Measurements from ENCODE around the gene MRRF. TPM values are rescaled to one million over a fixed set of nuclear protein-coding genes. Genes with fewer than 3 reads are reported as not detected.

Gene MRRF
- total RNA-seq, result 41.2 and 45.4 TPM in 2 replicates

GRCh38 chr9:122264360-122265148 is at the start of gene MRRF, which contains the start of gene RBM18:
TSS of gene MRRF (plus strand) at chr9:122264882. CDS start at chr9:122270892, 6,010 bp downstream.
TSS of gene RBM18 (minus strand) at chr9:122264840. CDS start at chr9:122261492, 3,348 bp downstream.
- peak; percentile 67 for DNase-seq (ENCODE audit: low read depth)

- DNase-seq (ENCODE audit: low read depth), result no peak
These were observed 49.0 kb upstream of the MRRF start for GRCh38 chr9:122215663-122216062.

GRCh38 chr9:122216138-122216797 is 48.4 kb upstream of the MRRF start:
- no peak for DNase-seq (ENCODE audit: low read depth)

GRCh38 chr9:122216798-122217418 is 47.8 kb upstream of the MRRF start:
- DNase-seq (ENCODE audit: low read depth), result no peak

- no peak for DNase-seq (ENCODE audit: low read depth)
These were observed 47.0 kb upstream of the MRRF start for GRCh38 chr9:122217640-122218039.

GRCh38 chr9:122218071-122218934 is 46.4 kb upstream of the MRRF start:
- DNase-seq (ENCODE audit: low read depth), result no peak

- DNase-seq (ENCODE audit: low read depth), result no peak
These were observed 45.5 kb upstream of the MRRF start for GRCh38 chr9:122218935-122219855.

GRCh38 chr9:122219856-122220672 is 44.6 kb upstream of the MRRF start:
- DNase-seq (ENCODE audit: low read depth), result no peak

GRCh38 chr9:122220673-122221182 is 44.0 kb upstream of the MRRF start:
- no peak for DNase-seq (ENCODE audit: low read depth)

GRCh38 chr9:122221183-122221811 is 43.4 kb upstream of the MRRF start:
- no peak for DNase-seq (ENCODE audit: low read depth)

- DNase-seq (ENCODE audit: low read depth), result no peak
These were observed 41.9 kb upstream of the MRRF start for GRCh38 chr9:122222791-122223190.

- no peak for DNase-seq (ENCODE audit: low read depth)
These were observed 41.2 kb upstream of the MRRF start for GRCh38 chr9:122223435-122223834.

GRCh38 chr9:122225312-122226141 is 39.2 kb upstream of the MRRF start:
- no peak for DNase-seq (ENCODE audit: low read depth)

GRCh38 chr9:122226142-122226757 is 38.4 kb upstream of the MRRF start:
- DNase-seq (ENCODE audit: low read depth), result no peak

- no peak for DNase-seq (ENCODE audit: low read depth)
These were observed 37.7 kb upstream of the MRRF start for GRCh38 chr9:122226758-122227574.

- DNase-seq (ENCODE audit: low read depth), result no peak
These were observed 37.1 kb upstream of the MRRF start for GRCh38 chr9:122227575-122227900.

GRCh38 chr9:122228191-122228567 is 36.5 kb upstream of the MRRF start:
- no peak for DNase-seq (ENCODE audit: low read depth)

Measured in renal cortical epithelial cell (primary cell).